GM12878 (cell line): ENCODE results near the gene SPEG. TPM values are rescaled to one million over a fixed set of nuclear protein-coding genes. Genes with fewer than 3 reads are reported as not detected.

Experiments
- ATAC-seq: fragments of 200-7000 bp; cut with Tn5 transposase; 3 replicates; pipeline ENCODE4 v1.9.1; 2020; ENCODE audit warnings: mild to moderate bottlenecking, moderate library complexity
- BruUV-seq: library from RNA; stranded (reverse); fragments of 400-500 nt; replicated peaks from 2 replicates; lab custom pipeline; 2021; lab: Mats Ljungman, UMichigan
- CTCF ChIA-PET: fragments of 300-600 bp; sonication (Branson Sonifier 250); formaldehyde crosslinking; extraction: SDS; loops from one replicate; lab custom pipeline; 2021; ENCODE audit warnings: inconsistent platforms; lab: Yijun Ruan, JAX
- POLR2A ChIA-PET: fragments of 350-600 bp; formaldehyde crosslinking; extraction: SDS; loops from one replicate; lab custom pipeline; 2021; ENCODE audit warnings: inconsistent platforms; lab: Charles Lee
- RAD21 ChIA-PET: fragments of 300-600 bp; sonication (Branson Sonifier 250); formaldehyde crosslinking; loops from one replicate; lab custom pipeline; 2023; ENCODE audit warnings: antibody characterized with exemption; ENCODE audit not compliant: unreplicated experiment; lab: Charles Lee
- SMC1A ChIA-PET: fragments of 300-600 bp; sonication (Branson Sonifier 250); formaldehyde crosslinking; loops from one replicate; lab custom pipeline; 2023; ENCODE audit not compliant: unreplicated experiment, uncharacterized antibody; lab: Charles Lee
- DNase-seq: peaks from one replicate; pipeline ENCODE4 v3.0.0-alpha.2; 2011; ENCODE audit warnings: low read depth, low spot score
- FAIRE-seq: peaks from 3 replicates; lab custom pipeline; 2011; peaks lifted over from hg19 to GRCh38; lab: Jason Lieb, UNC
- H2AFZ ChIP-seq: 2 replicates; pipeline ENCODE4 v1.6.0; 2011; ENCODE audit warnings: low read depth, low read length, control low read depth; ENCODE audit not compliant: control insufficient read depth
- H3K27ac ChIP-seq: 2 replicates; pipeline ENCODE4 v1.5.1; 2011; ENCODE audit warnings: control low read depth; ENCODE audit not compliant: control insufficient read depth, insufficient read depth
- H3K27me3 ChIP-seq, 2 experiments: replicated peaks in 1 of 2; 2 replicates each; pipeline versions ENCODE4 v1.6.0 to v1.6.1; 2011; ENCODE audit warnings: low read length in 1 of 2; ENCODE audit not compliant: control insufficient read depth in 2 of 2, insufficient read depth in 2 of 2
- H3K36me3 ChIP-seq, 2 experiments: 2 replicates each; pipeline ENCODE4 v1.5.1; 2011; ENCODE audit warnings: low read length in 1 of 2; ENCODE audit not compliant: control insufficient read depth in 2 of 2, insufficient read depth in 2 of 2
- H3K4me1 ChIP-seq: 2 replicates; pipeline ENCODE4 v1.6.1; 2011; ENCODE audit warnings: mild to moderate bottlenecking, low read length, moderate library complexity, mixed read lengths; ENCODE audit not compliant: control insufficient read depth, insufficient read depth
- H3K4me2 ChIP-seq: 2 replicates; pipeline ENCODE4 v1.6.0; 2011; ENCODE audit warnings: control low read depth; ENCODE audit not compliant: control insufficient read depth, insufficient read depth
- H3K4me3 ChIP-seq: fragments of 200-600 bp; sonication (generic); 2 replicates; pipeline ENCODE4 v1.5.1; 2016
- H3K79me2 ChIP-seq: 2 replicates; pipeline ENCODE4 v1.6.0; 2011; ENCODE audit warnings: low read length; ENCODE audit not compliant: control insufficient read depth, insufficient read depth
- H3K9ac ChIP-seq: 2 replicates; pipeline ENCODE4 v1.8.0; 2011; ENCODE audit warnings: low read length, control low read depth, mixed read lengths; ENCODE audit not compliant: control insufficient read depth, insufficient read depth
- H3K9me3 ChIP-seq: replicated peaks from 3 replicates; pipeline ENCODE4 v1.5.1; 2011; ENCODE audit warnings: mild to moderate bottlenecking, low read length; ENCODE audit not compliant: control insufficient read depth, insufficient read depth
- H4K20me1 ChIP-seq: 2 replicates; pipeline ENCODE4 v1.6.0; 2011; ENCODE audit not compliant: control insufficient read depth, insufficient read depth
- BCL11A ChIP-seq: IDR thresholded peaks from 2 replicates; pipeline ENCODE4 v1.6.1; 2011; ENCODE audit warnings: low read depth, low read length
- EED ChIP-seq: sonication (generic); IDR thresholded peaks from 2 replicates; pipeline ENCODE4 v1.6.1; 2016; ENCODE audit warnings: antibody characterized with exemption, low read depth
- FOXK2 ChIP-seq: fragments of 450-650 bp; IDR thresholded peaks from 2 replicates; pipeline ENCODE4 v1.6.1; 2017; ENCODE audit warnings: mild to moderate bottlenecking, moderate library complexity
- HCFC1 ChIP-seq: fragments of 150-350 bp; IDR thresholded peaks from 2 replicates; pipeline ENCODE4 v1.6.1; 2014; ENCODE audit warnings: low read length
- HSF1 ChIP-seq: fragments of 150-350 bp; IDR thresholded peaks from 2 replicates; pipeline ENCODE4 v1.6.1; 2014; ENCODE audit warnings: mild to moderate bottlenecking, low read depth, low read length
- MXI1 ChIP-seq: fragments of 150-350 bp; IDR thresholded peaks from 2 replicates; pipeline ENCODE4 v1.6.1; 2011; ENCODE audit warnings: low read depth, mild to moderate bottlenecking, inconsistent platforms, low read length, improper control_type of control experiment
- POLR2AphosphoS5 ChIP-seq: IDR thresholded peaks from 2 replicates; pipeline ENCODE4 v1.6.1; 2011; ENCODE audit warnings: mild to moderate bottlenecking, low read length, inconsistent platforms
- SPI1 ChIP-seq: IDR thresholded peaks from 2 replicates; pipeline ENCODE4 v1.6.1; 2011; ENCODE audit warnings: low read depth, mild to moderate bottlenecking, low read length, moderate library complexity, borderline replicate concordance; ENCODE audit not compliant: insufficient read depth
- TCF7 ChIP-seq: IDR thresholded peaks from 2 replicates; pipeline ENCODE4 v1.6.1; 2014; ENCODE audit warnings: antibody characterized with exemption, borderline replicate concordance
- WGBS: methylation state at CpG from one replicate; pipeline ENCODE4 v1.1.6; 2016; ENCODE audit warnings: low lambda C conversion rate; ENCODE audit not compliant: insufficient replicate concordance, insufficient coverage; ENCODE audit errors: missing lambda C conversion rate; 5-methylcytosine and 5-hydroxymethylcytosine counted together
- in situ Hi-C: fragments of 300-500 bp; cut with MboI; formaldehyde crosslinking; loops from 9 replicates; pipeline ENCODE4 v1.14.3; 2018; ENCODE audit warnings: mixed read lengths
- intact Hi-C: fragments of 100-400 bp; cut with micrococcal nuclease; formaldehyde crosslinking; loops from one replicate; pipeline ENCODE4 v1.14.2; 2022; ENCODE audit not compliant: unreplicated experiment
- polyA plus RNA-seq, 11 experiments: library from polyadenylated mRNA; depleted of rRNA in 4 of 11; unstranded in 6 of 11; stranded (reverse) in 5 of 11; fragments of >200 nt; fragmentation: Nextera tagmentation in 4 of 11; fragmentation: Illumina TruSeq in 1 of 11; extraction: Ambion mirVana in 4 of 11; extraction: Trizol in 1 of 11; gene quantifications; 1 replicate in 1 of 11; 2 replicates in 10 of 11; pipeline versions ENCODE4 v1.2.1 to v1.2.3, GENCODE V29; 2011 to 2016; ENCODE audit warnings: inconsistent platforms in 2 of 11, missing spikeins in 2 of 11, low read depth in 1 of 11
- total RNA-seq, 4 experiments: library from RNA; depleted of rRNA in 3 of 4; stranded (reverse); fragments of >200 nt in 3 of 4; fragmentation: Illumina TruSeq in 1 of 4; extraction: Trizol in 1 of 4; gene quantifications; 2 replicates each; pipeline versions ENCODE4 v1.2.1 to v1.2.3, GENCODE V29; 2013 to 2021

SPEG gene
- total and polyA plus RNA-seq, 10 of the 15 experiments (the other 5 are each of a cell fraction or from before 2014, with no cell fraction given) = 0.03 to 0.28 TPM; not detected in 8

GRCh38 chr2:219536967-219537366 is 102.3 kb downstream of the SPEG start:
- H4K20me1 ChIP-seq = no peaks in the 10 kb centered on the region
- no peak overlapping the region for H3K27ac ChIP-seq
- no peaks in the 10 kb centered on the region for H3K9me3 ChIP-seq
- no peak for ATAC-seq
- H3K79me2 ChIP-seq = no peaks in the 10 kb centered on the region
- BruUV-seq = no TSS peak
- 16% methylated on average over 9 of the region's 9 CpGs for WGBS
- H3K9ac ChIP-seq = no peak overlapping the region
- no peak overlapping the region for H3K4me2 ChIP-seq
- FAIRE-seq = no peak
- no peak for TF ChIP-seq TCF7
- TF ChIP-seq FOXK2 = no peak
- no peak for TF ChIP-seq EED
- no peak for TF ChIP-seq HCFC1
- no peak for TF ChIP-seq SPI1
- no peak for TF ChIP-seq POLR2AphosphoS5
- no peak for TF ChIP-seq BCL11A
- no peak for TF ChIP-seq MXI1
- no peak for TF ChIP-seq HSF1
- no peak overlapping the region for H3K4me3 ChIP-seq
- in situ Hi-C loops (no loop called here), intact Hi-C loops (no loop called here)
- CTCF ChIA-PET = interaction anchor here (1.1 kb wide), 1 partner anchor 41 kb away, joined by 3 read pairs; a partner anchor contains a TSS
- peaks cover 2% of the 10 kb centered on the region; the same call in 1 of the 2 replicates for H3K4me1 ChIP-seq
- RAD21 ChIA-PET = no interaction called here
- no peaks in the 10 kb centered on the region; a peak in 1 of 4 replicates for H3K36me3 ChIP-seq
- H3K27me3 ChIP-seq = no peaks in the 10 kb centered on the region; a peak in 2 of 4 replicates
- POLR2A ChIA-PET = interaction anchor here (1.0 kb wide), 1 partner anchor 60 kb away, joined by 3 read pairs; the partner anchor contains the start of gene STK11IP
- DNase-seq = no peak
- SMC1A ChIA-PET = no interaction called here
- H2AFZ ChIP-seq = no peak overlapping the region
